Caco-2 (cell line): ENCODE results near the gene RAB3C. TPM values are rescaled to one million over a fixed set of nuclear protein-coding genes. Genes with fewer than 3 reads are reported as not detected.

Source experiments
- BruUV-seq: library from RNA; stranded (reverse); fragments of 400-500 nt; replicated peaks from 2 replicates; lab custom pipeline; 2021; lab: Mats Ljungman, UMichigan
- CTCF ChIA-PET: fragments of 300-600 bp; sonication (Branson Sonifier 250); formaldehyde crosslinking; loops from one replicate; lab custom pipeline; 2022; ENCODE audit warnings: antibody characterized with exemption; lab: Charles Lee
- POLR2A ChIA-PET: fragments of 300-600 bp; sonication (Branson Sonifier 250); formaldehyde crosslinking; loops from one replicate; lab custom pipeline; 2022; ENCODE audit warnings: antibody characterized with exemption; lab: Charles Lee
- DNase-seq, 2 experiments: peaks; one replicate each; pipeline versions ENCODE4 v3.0.0 to v3.0.0-alpha.2; 2020 to 2022
- H3K27me3 ChIP-seq: replicated peaks from 2 replicates; pipeline ENCODE4 v1.6.0; 2011; ENCODE audit warnings: low read length; ENCODE audit not compliant: control insufficient read depth, insufficient read depth
- H3K36me3 ChIP-seq: 2 replicates; pipeline ENCODE4 v1.5.1; 2011; ENCODE audit warnings: low read length; ENCODE audit not compliant: control insufficient read depth, insufficient read depth
- H3K4me1 ChIP-seq: fragments of 250-450 bp; sonication (Bioruptor Pico); 2 replicates; pipeline ENCODE4 v1.5.1; 2020; ENCODE audit warnings: mild to moderate bottlenecking
- H3K4me3 ChIP-seq: 2 replicates; pipeline ENCODE4 v1.5.1; 2011; ENCODE audit warnings: low read depth, mild to moderate bottlenecking, control low read depth, low read length
- H3K9me3 ChIP-seq: fragments of 250-450 bp; sonication (Bioruptor Pico); 2 replicates; pipeline ENCODE4 v1.5.1; 2020; ENCODE audit warnings: mild to moderate bottlenecking, moderate library complexity
- H3K27ac Mint-ChIP-seq: one replicate; pipeline ENCODE4 v1.8.0; 2022; ENCODE audit warnings: mixed read lengths; ENCODE audit not compliant: unreplicated experiment
- H3K27me3 Mint-ChIP-seq: one replicate; pipeline ENCODE4 v1.8.0; 2022; ENCODE audit warnings: mixed read lengths; ENCODE audit not compliant: insufficient read depth, unreplicated experiment
- H3K36me3 Mint-ChIP-seq: one replicate; pipeline ENCODE4 v1.8.0; 2022; ENCODE audit warnings: mild to moderate bottlenecking, mixed read lengths; ENCODE audit not compliant: insufficient read depth, unreplicated experiment
- H3K4me1 Mint-ChIP-seq: one replicate; pipeline ENCODE4 v1.8.0; 2022; ENCODE audit warnings: low read depth, mixed read lengths; ENCODE audit not compliant: unreplicated experiment
- H3K4me3 Mint-ChIP-seq: one replicate; pipeline ENCODE4 v1.8.0; 2022; ENCODE audit warnings: mild to moderate bottlenecking, moderate library complexity, mixed read lengths; ENCODE audit not compliant: unreplicated experiment
- H3K9me3 Mint-ChIP-seq: one replicate; pipeline ENCODE4 v1.8.0; 2022; ENCODE audit warnings: mixed read lengths; ENCODE audit not compliant: unreplicated experiment
- CTCF ChIP-seq, 2 experiments: fragments of 200-600 bp in 1 of 2; IDR thresholded peaks; 1 replicate in 1 of 2; 2 replicates in 1 of 2; pipeline versions ENCODE4 v1.5.1 to v1.8.0; 2011 to 2022; ENCODE audit warnings: antibody characterized with exemption in 1 of 2, control low read depth in 1 of 2, inconsistent platforms in 1 of 2, low read depth in 1 of 2, low read length in 1 of 2, mild to moderate bottlenecking in 1 of 2, moderate library complexity in 1 of 2; ENCODE audit not compliant: insufficient read depth in 1 of 2, severe bottlenecking in 1 of 2, unreplicated experiment in 1 of 2
- intact Hi-C: fragments of 100-400 bp; cut with micrococcal nuclease; formaldehyde crosslinking; loops from one replicate; pipeline ENCODE4 v1.10.0; 2022; ENCODE audit not compliant: unreplicated experiment
- total RNA-seq: library from RNA; stranded (reverse); gene quantifications from 2 replicates; pipeline ENCODE4 v1.2.3, GENCODE V29; 2022

RAB3C gene
- total RNA-seq, 1 experiment from 2014 or later = not detected

GRCh38 chr5:58794875-58795274 lies 212.0 kb downstream of the RAB3C start:
- CTCF ChIA-PET = no interaction called here

GRCh38 chr5:58795327-58795726 lies 212.5 kb downstream of the RAB3C start:
- POLR2A ChIA-PET = no interaction called here

More at GRCh38 chr5:58794875-58795274, 212.0 kb downstream of the RAB3C start:
- no peak overlapping the region for H3K4me3 ChIP-seq
- Mint-ChIP-seq H3K9me3 (no peaks in the 10 kb centered on the region), H3K27me3 (peaks cover 5% of the 10 kb centered on the region), H3K4me3 (no peak overlapping the region), H3K27ac (no peak overlapping the region), H3K36me3 (no peaks in the 10 kb centered on the region), H3K4me1 (no peaks in the 10 kb centered on the region)
- H3K36me3 ChIP-seq = no peaks in the 10 kb centered on the region
- DNase-seq = peak in 1 of 2 experiments; percentile 7
- no peaks in the 10 kb centered on the region; the same call in 1 of the 2 replicates for H3K27me3 ChIP-seq
- H3K9me3 ChIP-seq = no peaks in the 10 kb centered on the region
- no peak for TF ChIP-seq CTCF (IDR thresholded peaks at IDR 0.05; ENCODE audit: insufficient read depth in 1 of 2, low read depth in 1 of 2, low read length in 1 of 2, severe bottlenecking in 1 of 2, unreplicated experiment in 1 of 2)
- POLR2A ChIA-PET = no interaction called here
- no TSS peak for BruUV-seq
- intact Hi-C loops = no loop called here
- no peaks in the 10 kb centered on the region for H3K4me1 ChIP-seq

GRCh38 chr5:58797021-58797420 lies 214.1 kb downstream of the RAB3C start:
- Mint-ChIP-seq H3K4me1 (no peaks in the 10 kb centered on the region), H3K27me3 (peaks cover 5% of the 10 kb centered on the region), H3K36me3 (no peaks in the 10 kb centered on the region), H3K27ac (no peak overlapping the region), H3K4me3 (no peak overlapping the region), H3K9me3 (no peaks in the 10 kb centered on the region)
- no peak for TF ChIP-seq CTCF (IDR thresholded peaks at IDR 0.05; ENCODE audit: insufficient read depth in 1 of 2, low read depth in 1 of 2, low read length in 1 of 2, severe bottlenecking in 1 of 2, unreplicated experiment in 1 of 2)
- POLR2A ChIA-PET = no interaction called here
- no peaks in the 10 kb centered on the region for H3K9me3 ChIP-seq
- DNase-seq = no peak
- H3K27me3 ChIP-seq = no peaks in the 10 kb centered on the region; the same call in 1 of the 2 replicates
- H3K4me3 ChIP-seq = no peak overlapping the region
- CTCF ChIA-PET = no interaction called here
- no peaks in the 10 kb centered on the region for H3K4me1 ChIP-seq
- intact Hi-C loops = no loop called here
- H3K36me3 ChIP-seq = no peaks in the 10 kb centered on the region
- BruUV-seq = no TSS peak

More at GRCh38 chr5:58795327-58795726, 212.5 kb downstream of the RAB3C start:
- no TSS peak for BruUV-seq
- no peaks in the 10 kb centered on the region for H3K36me3 Mint-ChIP-seq
- intact Hi-C loops = no loop called here
- CTCF ChIA-PET = no interaction called here
- Histone ChIP-seq H3K36me3 (no peaks in the 10 kb centered on the region), H3K27me3 (no peaks in the 10 kb centered on the region; the same call in 1 of the 2 replicates), H3K4me3 (no peak overlapping the region), H3K4me1 (no peaks in the 10 kb centered on the region), H3K9me3 (no peaks in the 10 kb centered on the region)
- H3K27me3 Mint-ChIP-seq = peaks cover 5% of the 10 kb centered on the region
- H3K4me1 Mint-ChIP-seq = no peaks in the 10 kb centered on the region
- DNase-seq = no peak
- no peak for TF ChIP-seq CTCF (IDR thresholded peaks at IDR 0.05; ENCODE audit: insufficient read depth in 1 of 2, low read depth in 1 of 2, low read length in 1 of 2, severe bottlenecking in 1 of 2, unreplicated experiment in 1 of 2)
- no peak overlapping the region for H3K4me3 Mint-ChIP-seq
- H3K9me3 Mint-ChIP-seq = no peaks in the 10 kb centered on the region
- no peak overlapping the region for H3K27ac Mint-ChIP-seq
